Measurements from ENCODE around the gene HAT1. TPM values are rescaled to one million over a fixed set of nuclear protein-coding genes. Genes with fewer than 3 reads are reported as not detected.

HAT1 gene
- total and polyA plus RNA-seq, 10 donors: 22.1 to 41.9 (median 34.7) TPM

DNA sequence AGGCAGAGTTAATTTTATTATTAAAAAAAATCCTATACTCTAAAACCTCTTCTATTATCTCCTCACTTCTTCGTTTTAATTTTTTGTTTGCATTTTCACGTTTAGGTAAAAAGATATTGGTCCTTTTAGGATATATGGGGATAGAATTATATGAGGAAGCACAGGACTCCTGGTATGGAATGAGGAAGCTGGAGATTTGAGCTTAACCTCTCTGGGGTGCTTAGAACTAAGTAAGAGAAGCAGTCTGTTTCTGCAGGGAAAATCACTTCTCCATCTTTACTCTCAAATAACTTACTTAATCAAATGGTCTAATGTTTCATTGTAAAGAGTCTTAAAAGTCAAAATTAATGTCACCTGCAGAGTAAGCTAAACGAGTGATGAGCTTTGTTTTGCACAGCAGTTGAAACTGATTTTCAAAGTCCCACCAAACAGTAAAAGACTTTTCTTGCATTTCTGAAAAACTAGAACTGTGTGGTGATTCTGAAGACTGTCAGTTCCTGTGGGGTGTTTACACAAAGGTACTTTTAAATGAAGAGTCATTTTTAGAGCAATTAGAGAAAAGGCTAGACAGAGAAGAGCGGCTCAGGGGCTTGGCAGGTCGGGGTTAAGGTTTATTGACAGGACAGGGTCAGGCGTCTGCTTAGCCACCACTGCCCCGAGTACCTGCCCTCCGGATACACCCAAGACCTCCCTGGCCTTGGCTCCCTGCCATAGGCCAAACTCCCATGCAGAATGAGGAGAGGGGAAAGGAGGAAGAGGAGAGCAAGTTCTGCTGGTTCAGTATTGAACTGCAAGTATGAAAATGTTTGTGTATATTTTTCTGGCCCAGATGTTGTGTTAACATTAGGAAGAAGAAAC is 99.0 kb downstream of the HAT1 start:
- Histone ChIP-seq H3K36me3 (no peaks in the 10 kb centered on the region), H3K27me3 (replicated peaks in 1 of 7) (no peaks in the 10 kb centered on the region), H3K27ac (no peak overlapping the region), H3K9me3 (no peaks in the 10 kb centered on the region), H3K4me1 (peaks cover 0 to 10% (median 0%) of the 10 kb centered on the region in 6 donors), H3K4me3 (no peak overlapping the region)
- TF ChIP-seq POLR2A (IDR thresholded peaks at IDR 0.05) (no peak), POLR2AphosphoS5 (IDR thresholded peaks at IDR 0.05) (no peak), CTCF (IDR thresholded peaks at IDR 0.05 in 8 of 11, conservative IDR thresholded peaks at IDR 0.05 in 3 of 11) (no peak)
- 53 to 65% (median 57%) methylated on average over 8 of the region's 8 CpGs for WGBS, 5 donors
- intact Hi-C loops (cut with DNase I; ENCODE audit: low total_unique reads): no loop called here
- DNase-seq: no peak

GRCh38 chr2:172021955-172022354 is 99.7 kb downstream of the HAT1 start:
- intact Hi-C loops (cut with DNase I; ENCODE audit: low total_unique reads): no loop called here
- Histone ChIP-seq H3K9me3 (no peaks in the 10 kb centered on the region), H3K4me1 (peaks cover 0 to 10% (median 0%) of the 10 kb centered on the region in 6 donors), H3K4me3 (no peak overlapping the region), H3K27me3 (replicated peaks in 1 of 7) (no peaks in the 10 kb centered on the region), H3K27ac (no peak overlapping the region), H3K36me3 (no peaks in the 10 kb centered on the region)
- 64 to 89% (median 71%) methylated on average over 5 of the region's 5 CpGs for WGBS, 5 donors
- TF ChIP-seq CTCF (IDR thresholded peaks at IDR 0.05 in 8 of 11, conservative IDR thresholded peaks at IDR 0.05 in 3 of 11) (no peak), POLR2A (IDR thresholded peaks at IDR 0.05) (no peak), POLR2AphosphoS5 (IDR thresholded peaks at IDR 0.05) (no peak)
- DNase-seq: no peak

DNA sequence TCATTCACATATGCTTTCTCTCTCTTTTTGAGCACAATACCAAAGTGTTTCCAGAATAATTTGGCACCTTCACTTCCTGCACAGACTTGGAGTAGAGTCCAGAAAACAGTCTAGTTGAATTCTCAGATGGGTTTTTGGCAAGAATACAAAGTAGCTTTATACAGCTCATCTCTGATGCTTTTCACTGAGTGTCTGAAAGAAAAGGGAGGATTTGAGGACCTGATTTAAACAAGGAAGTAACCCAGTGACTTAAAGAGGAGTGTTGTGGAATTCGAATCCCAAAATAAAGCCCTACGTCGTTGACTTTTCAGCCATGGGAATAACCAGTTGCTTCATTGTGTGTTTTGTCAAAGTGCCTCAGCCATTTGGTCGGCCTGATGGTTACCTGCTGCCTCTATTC is 109.3 kb downstream of the HAT1 start:
- no peaks in the 10 kb centered on the region for H3K36me3 ChIP-seq
- H3K4me1 ChIP-seq: no peaks in the 10 kb centered on the region
- no peak for DNase-seq
- H3K9me3 ChIP-seq: no peaks in the 10 kb centered on the region
- H3K4me3 ChIP-seq: no peak overlapping the region
- no peaks in the 10 kb centered on the region for H3K27me3 ChIP-seq (replicated peaks in 1 of 7)
- 70 to 84% (median 81%) methylated on average over 4 of the region's 4 CpGs for WGBS, 5 donors
- TF ChIP-seq CTCF (IDR thresholded peaks at IDR 0.05 in 8 of 11, conservative IDR thresholded peaks at IDR 0.05 in 3 of 11) (no peak), POLR2AphosphoS5 (IDR thresholded peaks at IDR 0.05) (no peak)
- intact Hi-C loops (cut with DNase I; ENCODE audit: low total_unique reads): no loop called here
- no peak overlapping the region for H3K27ac ChIP-seq

Other genes with a start within 250 kb of the HAT1 start
- 10 to 100 TPM; 51.7 to 86.0 (median 70.4) TPM for gene DYNC1I2, start 235.0 kb upstream of the HAT1 start, total RNA-seq
- gene DYNC1I2, start 235.0 kb upstream of the HAT1 start, polyA plus RNA-seq: 10 to 100 TPM; 37.8 to 43.1 (median 38.3) TPM
- 10 to 100 TPM; 15.1 to 25.9 (median 20.9) TPM for gene SLC25A12, start 28.2 kb upstream of the HAT1 start, total RNA-seq
- 10 to 100 TPM in 1 of 3 donors, 1 to 10 TPM in 2; 9.8 to 11.0 (median 9.8) TPM for gene SLC25A12, start 28.2 kb upstream of the HAT1 start, polyA plus RNA-seq
- gene METAP1D, start 77.5 kb downstream of the HAT1 start, total RNA-seq: 10 to 100 TPM in 2 of 7 donors, 1 to 10 TPM in 5; 4.9 to 11.9 (median 7.8) TPM
- gene METAP1D, start 77.5 kb downstream of the HAT1 start, polyA plus RNA-seq: 10 to 100 TPM in 2 of 3 donors, 1 to 10 TPM in 1; 6.1 to 11.2 (median 10.1) TPM
- gene DLX1, start 163.0 kb downstream of the HAT1 start, total RNA-seq: not detected
- gene DLX1, start 163.0 kb downstream of the HAT1 start, polyA plus RNA-seq: under 1 TPM in 1 of 3 donors, not detected in 2; 0.16 TPM
- gene DLX2, start 180.4 kb downstream of the HAT1 start, total RNA-seq: not detected
- under 1 TPM in 1 of 3 donors, not detected in 2; 0.06 TPM for gene DLX2, start 180.4 kb downstream of the HAT1 start, polyA plus RNA-seq